ENCODE measurements around the gene PROS1.

The PROS1 gene

DNA sequence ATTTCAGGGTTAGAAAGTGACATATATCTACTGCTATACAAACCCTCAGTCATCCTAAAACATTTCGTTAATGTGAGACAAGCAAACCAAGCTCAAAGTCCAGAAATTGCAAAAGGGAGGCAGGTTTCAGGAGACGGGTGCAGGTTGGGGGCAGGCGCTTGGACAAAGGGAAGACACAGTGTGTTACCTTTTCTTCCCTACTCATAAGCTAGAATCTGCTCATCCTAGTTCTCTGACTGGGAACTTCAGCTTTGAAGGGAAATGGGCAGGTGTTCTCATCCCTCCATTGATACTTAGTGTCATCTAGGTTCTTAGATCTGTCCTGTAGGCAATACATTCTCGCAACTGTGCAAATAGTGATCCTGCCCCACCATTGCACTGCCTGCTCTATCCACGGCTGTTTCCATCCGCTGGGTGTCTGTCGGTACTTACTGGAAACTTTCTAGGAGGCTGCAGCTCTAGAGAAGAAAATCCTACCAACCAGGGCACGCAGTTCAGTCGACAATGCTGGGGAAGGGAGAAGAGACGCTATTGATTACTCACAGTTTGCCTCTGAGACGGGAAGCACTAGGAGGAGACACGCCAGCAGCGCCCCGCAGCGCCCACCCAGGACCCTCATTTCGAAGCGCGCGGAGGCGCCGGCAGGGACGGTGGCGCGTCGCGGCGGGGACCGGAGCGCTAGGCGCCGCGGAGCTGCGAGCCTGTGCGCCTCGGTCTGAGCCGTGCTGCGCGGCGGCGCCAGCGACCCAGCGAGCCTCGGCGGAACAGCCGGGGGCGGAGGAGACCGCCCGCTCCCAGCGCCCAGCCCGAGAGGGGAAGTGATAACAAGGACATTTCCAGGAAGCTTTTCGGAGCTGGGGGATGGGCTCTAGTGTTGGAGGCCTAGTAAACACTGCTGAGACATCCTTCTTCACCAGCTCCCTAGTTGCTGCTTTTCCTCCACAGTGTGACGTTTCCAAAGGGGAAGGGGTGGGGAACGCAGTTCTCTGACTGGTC lies at the start of gene PROS1:
Gene PROS1 (minus strand): TSS at position 766 of the 996 bp plus-strand sequence. CDS start 147 bp downstream, at position 619.
- in situ Hi-C loops (cut with MboI; ENCODE audit: low sequenced_read_pairs) = no loop called here

DNA sequence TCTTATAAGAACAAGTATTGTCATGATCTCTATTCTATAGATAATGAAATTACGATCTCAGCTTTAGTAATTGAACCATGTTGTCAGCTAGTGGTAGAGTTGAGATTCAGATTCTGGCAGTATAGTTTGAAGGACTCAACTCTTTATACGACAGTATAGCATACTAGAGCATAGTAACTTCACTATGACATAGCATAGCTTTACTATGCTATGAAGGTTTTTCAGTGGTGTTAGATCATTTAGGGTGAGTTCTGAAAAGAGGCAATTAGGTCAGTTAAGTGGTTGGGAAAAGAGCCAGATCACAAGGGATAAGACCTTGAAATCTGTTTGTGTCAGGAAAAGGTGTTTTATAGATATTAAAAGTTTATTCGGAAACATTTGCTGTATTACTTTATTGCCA lies 46.6 kb upstream of the PROS1 start:
- in situ Hi-C loops (cut with MboI; ENCODE audit: low sequenced_read_pairs) = loop anchor here (25.0 kb wide), 1 partner anchor 92 kb away; no protein-coding TSS in a partner anchor

GRCh38 chr3:94019659-94020058 lies 46.0 kb upstream of the PROS1 start:
- in situ Hi-C loops (cut with MboI; ENCODE audit: low sequenced_read_pairs) = loop anchor here (25.0 kb wide), 1 partner anchor 93 kb away; no protein-coding TSS in a partner anchor

- in situ Hi-C loops (cut with MboI; ENCODE audit: low sequenced_read_pairs) = loop anchor here (25.0 kb wide), 1 partner anchor 97 kb away; no protein-coding TSS in a partner anchor
These were observed 41.3 kb upstream of the PROS1 start for GRCh38 chr3:94015025-94015424.

DNA sequence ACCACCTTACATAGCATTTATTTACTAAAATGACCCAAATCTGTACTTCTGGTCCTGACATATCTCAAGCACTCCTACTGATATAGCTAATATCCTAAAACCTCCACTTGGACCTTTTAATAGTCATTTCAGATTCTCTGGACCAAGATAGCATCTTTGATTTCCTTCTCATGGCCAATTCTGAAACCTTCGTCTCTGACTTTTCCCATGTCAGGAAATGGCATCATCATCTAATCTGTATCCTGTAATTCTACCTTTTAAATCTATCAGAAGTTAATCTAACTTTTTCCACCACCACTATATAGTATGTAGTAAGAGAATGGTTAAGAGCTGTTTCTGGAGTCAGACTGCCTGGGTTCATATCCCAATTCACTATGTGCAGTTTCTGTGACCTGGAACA lies 38.5 kb upstream of the PROS1 start:
- in situ Hi-C loops (cut with MboI; ENCODE audit: low sequenced_read_pairs) = loop anchor here (25.0 kb wide), 1 partner anchor 100 kb away; no protein-coding TSS in a partner anchor

DNA sequence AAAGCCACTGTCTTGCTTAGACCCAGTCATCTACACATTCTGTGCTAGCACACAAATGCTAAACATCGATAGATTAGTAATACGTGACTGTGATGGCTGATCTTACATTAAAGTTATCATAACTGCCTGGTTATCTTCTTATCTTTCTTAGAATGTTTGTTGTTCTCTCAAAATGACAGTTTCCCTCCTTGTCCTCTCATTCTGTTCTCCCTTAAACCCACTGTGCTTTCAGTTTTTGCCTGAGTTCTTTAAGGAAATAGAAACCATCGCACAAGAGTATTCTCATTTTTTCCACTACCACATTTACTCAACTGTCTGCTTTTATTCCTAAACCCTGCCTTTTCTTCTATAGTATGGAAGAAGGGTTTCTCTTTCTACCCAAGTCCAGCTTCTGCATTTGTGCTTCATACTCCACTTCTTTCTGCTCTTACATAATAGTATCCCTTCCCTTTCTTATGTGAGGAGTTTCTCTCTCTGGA lies 37.6 kb upstream of the PROS1 start:
- in situ Hi-C loops (cut with MboI; ENCODE audit: low sequenced_read_pairs) = loop anchor here (25.0 kb wide), 1 partner anchor 101 kb away; no protein-coding TSS in a partner anchor

DNA sequence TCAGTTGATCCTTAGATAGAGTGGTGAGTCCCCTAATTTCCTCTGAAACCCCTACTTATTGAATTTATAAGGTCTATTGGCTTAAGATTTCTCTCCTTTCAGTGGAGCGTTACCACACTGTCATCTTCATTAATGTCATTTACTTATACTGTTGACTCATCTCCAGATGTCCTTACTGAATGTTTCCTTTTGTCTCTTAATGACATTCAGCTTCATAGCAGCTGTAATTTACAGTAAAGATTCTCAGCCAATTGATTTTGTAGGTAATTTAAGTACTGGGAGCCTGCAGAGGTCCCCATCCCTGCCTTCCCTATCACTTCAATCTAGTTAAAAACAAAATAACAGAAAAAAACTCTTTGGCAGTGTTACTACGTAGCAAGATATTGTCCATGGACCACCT lies 35.9 kb upstream of the PROS1 start:
- in situ Hi-C loops (cut with MboI; ENCODE audit: low sequenced_read_pairs) = loop anchor here (25.0 kb wide), 1 partner anchor 103 kb away; no protein-coding TSS in a partner anchor

DNA sequence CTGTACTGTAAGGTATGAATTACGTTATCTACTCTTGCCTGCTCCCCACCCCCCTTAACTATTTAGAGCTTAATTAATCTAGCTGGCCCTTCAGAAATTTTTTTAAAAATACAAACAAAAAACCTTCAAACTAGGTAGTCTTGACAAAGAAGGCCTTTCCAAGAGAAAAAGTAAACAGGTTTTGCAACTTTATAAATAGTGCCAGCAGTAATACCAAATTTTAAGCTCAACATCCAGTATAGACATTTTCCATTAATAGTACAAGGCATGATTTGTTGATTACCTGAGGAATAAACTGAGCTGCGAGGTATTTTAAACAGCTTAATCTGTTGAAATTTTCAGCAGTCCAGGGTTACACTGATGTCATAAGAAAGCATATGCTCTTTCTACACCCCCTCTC lies 34.6 kb upstream of the PROS1 start:
- in situ Hi-C loops (cut with MboI; ENCODE audit: low sequenced_read_pairs) = loop anchor here (25.0 kb wide), 1 partner anchor 104 kb away; no protein-coding TSS in a partner anchor

DNA sequence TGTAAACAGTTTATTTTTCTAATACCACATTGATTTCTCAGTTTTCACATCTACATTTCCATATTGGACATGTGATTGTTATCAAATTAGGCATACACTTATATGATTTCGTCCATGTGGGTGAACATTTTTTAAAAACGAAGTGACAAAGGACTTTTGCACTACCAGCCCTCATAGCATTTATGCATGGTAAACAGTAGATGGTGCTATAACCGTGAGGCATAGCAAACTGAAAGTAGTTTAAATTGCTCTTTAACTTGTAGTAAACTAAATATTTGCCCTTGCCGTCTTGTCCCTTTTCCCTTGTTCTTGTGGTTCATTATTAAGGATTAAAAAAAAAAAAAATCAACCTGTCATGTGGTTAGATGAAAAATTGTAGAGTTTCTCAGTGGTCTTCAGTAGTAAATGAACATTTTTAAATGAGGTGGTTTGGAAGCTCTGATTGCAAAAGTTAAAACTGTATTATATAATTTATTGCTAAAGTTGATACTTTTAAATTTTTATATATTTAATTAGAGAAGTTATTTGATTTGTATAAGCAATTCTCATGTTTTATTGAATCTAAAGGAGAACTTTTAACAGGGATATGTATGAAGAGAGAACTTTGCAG lies 30.7 kb upstream of the PROS1 start:
- in situ Hi-C loops (cut with MboI; ENCODE audit: low sequenced_read_pairs) = loop anchor here (25.0 kb wide), 1 partner anchor 108 kb away; no protein-coding TSS in a partner anchor

GRCh38 chr3:94001827-94002495 lies 28.3 kb upstream of the PROS1 start:
- in situ Hi-C loops (cut with MboI; ENCODE audit: low sequenced_read_pairs) = loop anchor here (25.0 kb wide), 1 partner anchor 110 kb away; no protein-coding TSS in a partner anchor

DNA sequence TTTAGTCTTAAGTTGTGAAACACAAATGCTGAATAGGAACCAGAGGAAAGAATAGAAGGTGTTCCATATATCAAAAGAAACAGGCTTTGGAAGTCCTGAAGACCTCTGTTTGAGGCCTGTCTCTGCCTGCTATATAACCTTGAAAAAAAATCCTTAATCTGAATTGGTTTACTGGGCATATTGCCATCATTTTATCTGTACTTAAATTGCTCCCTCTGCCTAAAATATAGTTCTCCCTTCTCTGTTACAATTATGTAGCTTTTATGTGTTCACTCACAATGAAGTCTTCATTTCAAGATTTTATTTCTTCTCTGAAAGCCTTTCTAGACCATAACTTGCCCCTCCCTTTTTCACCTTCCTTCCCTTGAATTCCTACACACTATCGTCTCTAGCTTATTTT lies 27.5 kb upstream of the PROS1 start:
- in situ Hi-C loops (cut with MboI; ENCODE audit: low sequenced_read_pairs) = loop anchor here (25.0 kb wide), 1 partner anchor 111 kb away; no protein-coding TSS in a partner anchor

GRCh38 chr3:93994056-93994455 lies 20.4 kb upstream of the PROS1 start:
- in situ Hi-C loops (cut with MboI; ENCODE audit: low sequenced_read_pairs) = no loop called here

DNA sequence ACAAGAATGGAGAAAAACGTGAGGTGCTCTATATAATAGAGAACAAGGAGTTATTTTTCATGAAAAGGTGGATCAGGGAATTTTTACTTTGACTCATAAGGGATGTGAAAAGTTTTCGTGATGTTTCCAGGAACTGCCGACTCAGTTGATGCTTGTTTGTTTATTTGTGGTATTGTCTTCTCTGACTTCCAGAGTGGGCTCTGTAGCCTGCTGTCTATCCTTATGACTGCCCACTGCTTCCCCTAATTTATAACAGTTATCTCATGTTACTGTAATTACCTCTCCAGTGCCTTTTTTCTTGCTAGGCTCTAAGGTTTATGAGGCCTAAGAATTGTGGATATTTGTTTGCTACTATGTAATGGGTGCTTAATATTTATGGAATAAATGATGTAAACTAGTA lies 18.5 kb upstream of the PROS1 start:
- in situ Hi-C loops (cut with MboI; ENCODE audit: low sequenced_read_pairs) = no loop called here

- in situ Hi-C loops (cut with MboI; ENCODE audit: low sequenced_read_pairs) = no loop called here
These were observed 17.9 kb upstream of the PROS1 start for GRCh38 chr3:93991631-93992030.

DNA sequence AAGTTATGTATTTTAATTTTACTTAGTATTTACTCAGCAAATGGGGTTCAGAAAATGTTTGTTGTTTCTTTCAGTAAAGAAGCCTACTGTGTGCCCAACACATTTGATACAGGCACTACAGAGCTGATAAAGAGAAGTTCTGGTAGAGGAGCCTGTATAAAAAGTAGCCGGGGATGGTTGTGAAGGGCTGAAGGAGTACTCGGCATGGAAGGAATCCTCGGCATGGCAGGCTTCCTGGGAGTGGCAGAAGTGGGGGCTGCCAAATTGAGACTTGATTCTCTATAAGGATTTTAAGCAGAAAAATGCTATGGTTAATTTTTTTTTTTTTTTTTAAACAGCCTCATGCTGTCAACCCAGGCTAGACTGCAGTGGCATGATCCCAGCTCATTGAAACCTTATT lies 15.5 kb upstream of the PROS1 start:
- in situ Hi-C loops (cut with MboI; ENCODE audit: low sequenced_read_pairs) = no loop called here

GRCh38 chr3:93988764-93989163 lies 15.1 kb upstream of the PROS1 start:
- in situ Hi-C loops (cut with MboI; ENCODE audit: low sequenced_read_pairs) = no loop called here

GRCh38 chr3:93988283-93988682 lies 14.6 kb upstream of the PROS1 start:
- in situ Hi-C loops (cut with MboI; ENCODE audit: low sequenced_read_pairs) = no loop called here

DNA sequence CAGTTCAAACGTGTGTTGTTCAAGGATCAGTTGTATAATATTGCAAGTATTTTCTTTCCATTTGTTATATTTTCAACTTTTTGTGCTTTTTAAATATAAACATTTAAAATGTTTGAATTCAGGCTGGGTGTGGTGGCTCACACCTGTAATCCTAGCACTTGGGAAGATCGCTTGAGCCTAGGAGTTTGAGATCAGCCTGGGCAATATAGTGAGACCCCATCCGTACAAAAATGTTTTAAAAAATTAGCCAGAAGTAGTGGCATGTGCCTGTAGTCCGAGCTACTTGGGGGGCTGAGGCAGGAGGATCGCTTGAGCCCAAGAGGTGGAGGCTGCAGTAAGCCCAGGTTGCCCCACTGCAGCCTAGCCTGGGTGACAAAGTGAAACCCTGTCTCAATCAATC lies 10.9 kb upstream of the PROS1 start:
- in situ Hi-C loops (cut with MboI; ENCODE audit: low sequenced_read_pairs) = no loop called here

DNA sequence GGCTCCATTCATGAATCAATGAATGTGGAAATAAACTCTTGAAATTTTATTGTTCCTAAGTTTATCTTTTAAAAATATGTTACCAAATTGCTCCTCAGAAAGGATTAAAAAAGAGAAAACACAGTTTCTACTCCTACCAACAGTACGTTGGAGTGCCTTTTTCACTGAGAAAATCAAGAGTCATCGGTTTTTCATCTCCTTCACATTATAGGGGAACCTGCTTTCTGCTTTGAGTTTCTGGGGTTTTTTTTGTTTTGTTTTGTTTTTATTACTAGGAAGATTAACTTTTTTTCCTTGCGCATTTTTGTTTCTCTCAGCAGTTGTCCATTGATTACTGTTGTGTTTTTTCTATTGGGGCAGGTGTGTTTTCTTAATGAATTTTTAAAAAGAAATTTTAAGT lies 9.7 kb upstream of the PROS1 start:
- in situ Hi-C loops (cut with MboI; ENCODE audit: low sequenced_read_pairs) = no loop called here

DNA sequence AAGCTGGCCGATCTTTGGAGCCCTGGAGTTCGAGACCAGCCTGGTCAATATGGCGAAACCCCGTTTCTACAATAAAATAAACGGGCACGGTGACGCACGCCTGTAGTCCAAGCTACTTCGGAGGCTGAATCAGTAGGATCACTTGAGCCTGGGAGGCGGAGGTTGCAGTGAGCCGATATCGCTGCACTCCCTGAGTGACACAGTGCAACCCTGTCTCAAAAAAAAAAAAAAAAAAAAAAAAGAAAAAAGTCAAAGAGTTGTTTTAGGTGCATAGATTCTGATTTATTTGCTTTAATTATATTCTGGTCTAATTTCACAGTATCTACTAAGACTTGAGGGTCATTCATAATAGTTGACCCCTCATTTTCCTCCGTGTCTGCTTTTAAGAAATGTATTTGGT lies 8.0 kb upstream of the PROS1 start:
- in situ Hi-C loops (cut with MboI; ENCODE audit: low sequenced_read_pairs) = no loop called here

Measured in HL-60/S4 (cell line).